ENCODE results near the gene XXYLT1. TPM values are rescaled to one million over a fixed set of nuclear protein-coding genes. Genes with fewer than 3 reads are reported as not detected.

Gene XXYLT1
- total RNA-seq, 3 donors from 2014 or later: 10.0 to 10.7 (median 10.2) TPM

DNA sequence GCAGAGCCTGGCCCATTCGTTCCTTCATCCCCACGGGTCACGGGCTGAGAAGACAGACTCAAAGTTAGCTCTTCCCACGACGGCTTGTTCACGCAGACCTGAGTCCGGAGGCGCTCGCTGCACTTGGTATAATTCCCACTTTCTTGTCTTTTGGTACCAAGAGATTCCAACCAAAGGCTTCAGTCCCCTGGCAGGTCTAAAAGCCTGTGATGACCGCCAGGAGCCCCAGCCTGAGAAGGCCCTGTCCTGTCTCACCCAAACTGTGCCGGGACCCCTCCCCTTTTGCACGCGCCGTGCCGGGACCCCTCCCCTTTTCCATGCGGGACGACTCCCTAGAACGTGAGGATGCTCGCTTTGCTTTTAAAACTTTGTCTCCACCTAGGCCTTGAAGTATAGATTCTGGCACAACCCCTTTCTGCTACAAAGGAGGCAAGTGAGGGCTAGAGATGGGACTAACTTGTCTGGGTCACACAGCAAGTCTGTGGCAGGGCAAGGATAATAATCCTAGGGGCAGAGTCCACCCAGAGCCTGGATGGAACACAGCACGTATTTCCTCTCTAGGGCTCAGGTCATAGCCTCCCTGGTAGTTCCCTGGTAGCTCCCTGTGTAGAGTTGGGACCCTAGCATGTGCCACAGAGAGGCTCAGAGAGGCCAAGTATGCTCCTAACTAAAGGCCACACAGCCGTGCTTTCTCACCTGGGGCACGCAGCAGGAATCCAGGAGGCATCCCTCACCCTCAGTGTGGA, 211.3 kb downstream of the XXYLT1 start:
- intact Hi-C loops (cut with DNase I, micrococcal nuclease): no loop called here
- Histone ChIP-seq H3K36me3 (ENCODE audit: low read depth) (no peaks in the 10 kb centered on the region), H3K4me3 (no peak overlapping the region), H3K4me1 (ENCODE audit: low read depth) (peaks cover 2% of the 10 kb centered on the region), H3K9me3 (no peaks in the 10 kb centered on the region)
- ATAC-seq (peak; percentile 63), DNase-seq (peak in 2 of 3 donors; percentile 24 to 32)
- TF ChIP-seq, protein P1, sequence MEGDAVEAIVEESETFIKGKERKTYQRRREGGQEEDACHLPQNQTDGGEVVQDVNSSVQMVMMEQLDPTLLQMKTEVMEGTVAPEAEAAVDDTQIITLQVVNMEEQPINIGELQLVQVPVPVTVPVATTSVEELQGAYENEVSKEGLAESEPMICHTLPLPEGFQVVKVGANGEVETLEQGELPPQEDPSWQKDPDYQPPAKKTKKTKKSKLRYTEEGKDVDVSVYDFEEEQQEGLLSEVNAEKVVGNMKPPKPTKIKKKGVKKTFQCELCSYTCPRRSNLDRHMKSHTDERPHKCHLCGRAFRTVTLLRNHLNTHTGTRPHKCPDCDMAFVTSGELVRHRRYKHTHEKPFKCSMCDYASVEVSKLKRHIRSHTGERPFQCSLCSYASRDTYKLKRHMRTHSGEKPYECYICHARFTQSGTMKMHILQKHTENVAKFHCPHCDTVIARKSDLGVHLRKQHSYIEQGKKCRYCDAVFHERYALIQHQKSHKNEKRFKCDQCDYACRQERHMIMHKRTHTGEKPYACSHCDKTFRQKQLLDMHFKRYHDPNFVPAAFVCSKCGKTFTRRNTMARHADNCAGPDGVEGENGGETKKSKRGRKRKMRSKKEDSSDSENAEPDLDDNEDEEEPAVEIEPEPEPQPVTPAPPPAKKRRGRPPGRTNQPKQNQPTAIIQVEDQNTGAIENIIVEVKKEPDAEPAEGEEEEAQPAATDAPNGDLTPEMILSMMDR (IDR thresholded peaks at IDR 0.05): no peak

DNA sequence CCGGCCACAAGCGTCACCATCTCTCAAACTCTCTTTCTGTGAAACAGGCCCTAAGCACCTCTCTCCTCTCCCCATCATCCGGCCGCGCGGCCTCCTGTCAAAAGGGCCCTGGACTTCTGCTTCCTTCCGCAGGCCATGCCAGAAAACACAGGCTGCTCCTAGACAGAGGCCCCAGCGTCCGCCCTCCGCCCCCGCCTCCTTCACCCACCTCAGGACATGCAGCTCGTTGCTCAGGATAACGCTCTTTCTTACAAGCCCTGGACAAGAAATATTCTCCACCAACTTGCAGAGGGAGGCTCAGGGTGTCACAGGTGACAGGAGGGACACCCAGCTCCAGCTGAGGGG, 212.0 kb downstream of the XXYLT1 start:
- intact Hi-C loops (cut with DNase I, micrococcal nuclease): no loop called here
- Histone ChIP-seq H3K9me3 (no peaks in the 10 kb centered on the region), H3K4me3 (no peak overlapping the region), H3K4me1 (ENCODE audit: low read depth) (no peaks in the 10 kb centered on the region), H3K36me3 (ENCODE audit: low read depth) (no peaks in the 10 kb centered on the region)
- TF ChIP-seq, protein P1 (IDR thresholded peaks at IDR 0.05): no peak
- DNase-seq: peak in 1 of 3 donors; percentile 26
- ATAC-seq: no peak

DNA sequence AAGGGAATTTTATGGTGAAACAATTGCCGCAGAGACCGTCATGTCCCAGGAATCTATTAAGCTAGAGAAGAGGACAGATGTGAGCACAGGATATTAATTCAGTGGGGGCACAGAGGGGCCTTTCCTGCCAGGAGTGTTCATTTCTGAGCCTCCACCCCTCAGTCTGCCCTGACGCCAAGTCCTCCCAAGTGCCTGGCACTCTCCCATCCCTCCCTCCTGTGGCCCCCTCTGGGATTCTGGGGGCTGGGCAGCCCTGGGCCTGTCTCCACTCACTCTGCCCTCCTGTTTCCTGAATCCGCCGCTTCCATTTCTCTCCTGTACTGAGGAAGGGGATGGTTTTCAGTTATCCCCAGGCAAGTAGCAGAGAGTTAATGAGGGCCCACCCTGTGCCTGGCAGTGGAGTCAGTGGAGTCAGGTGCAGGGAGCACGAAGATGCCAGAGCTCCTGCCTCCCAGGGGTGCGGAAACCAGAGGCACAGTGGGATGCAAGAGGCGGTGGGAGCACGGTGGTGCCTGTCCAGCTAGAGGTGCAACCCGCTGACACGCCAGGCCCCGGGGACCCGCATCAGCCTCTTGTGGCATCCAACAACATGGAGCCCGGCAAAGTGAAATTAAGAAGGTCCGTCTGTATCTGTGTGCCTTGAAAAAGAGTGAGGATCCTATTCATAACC, 212.5 kb downstream of the XXYLT1 start:
- no peak for ATAC-seq
- TF ChIP-seq, protein P1 (IDR thresholded peaks at IDR 0.05): no peak
- intact Hi-C loops (cut with DNase I, micrococcal nuclease): no loop called here
- no peak overlapping the region for H3K4me3 ChIP-seq
- no peaks in the 10 kb centered on the region for H3K4me1 ChIP-seq (ENCODE audit: low read depth)
- no peaks in the 10 kb centered on the region for H3K9me3 ChIP-seq
- peak in 1 of 3 donors; percentile 18 for DNase-seq
- no peaks in the 10 kb centered on the region for H3K36me3 ChIP-seq (ENCODE audit: low read depth)

DNA sequence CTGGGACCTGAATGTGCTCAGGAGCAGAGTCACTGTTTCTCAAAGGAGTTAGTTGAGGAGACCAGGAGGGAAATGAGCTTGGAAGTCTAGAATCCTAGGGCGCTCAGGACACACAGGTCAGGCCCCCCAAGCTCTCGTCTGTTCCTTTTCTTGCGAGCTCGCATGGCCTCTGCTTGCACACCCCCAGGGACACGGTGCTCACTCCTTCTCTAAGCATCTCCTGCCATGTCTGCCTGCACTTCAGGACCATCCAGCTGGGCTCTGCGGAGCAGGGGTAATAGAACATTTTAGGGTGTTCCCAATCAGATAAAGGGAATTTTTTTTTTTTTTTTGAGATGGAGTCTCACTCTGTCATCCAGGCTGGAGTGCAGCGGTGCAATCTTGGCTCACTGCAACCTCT, 213.2 kb downstream of the XXYLT1 start:
- Histone ChIP-seq H3K9me3 (no peaks in the 10 kb centered on the region), H3K4me3 (no peak overlapping the region), H3K4me1 (ENCODE audit: low read depth) (no peaks in the 10 kb centered on the region), H3K36me3 (ENCODE audit: low read depth) (no peaks in the 10 kb centered on the region)
- intact Hi-C loops (cut with DNase I, micrococcal nuclease): no loop called here
- DNase-seq (peak in 1 of 3 donors; percentile 16), ATAC-seq (no peak)
- TF ChIP-seq, protein P1 (IDR thresholded peaks at IDR 0.05): no peak

DNA sequence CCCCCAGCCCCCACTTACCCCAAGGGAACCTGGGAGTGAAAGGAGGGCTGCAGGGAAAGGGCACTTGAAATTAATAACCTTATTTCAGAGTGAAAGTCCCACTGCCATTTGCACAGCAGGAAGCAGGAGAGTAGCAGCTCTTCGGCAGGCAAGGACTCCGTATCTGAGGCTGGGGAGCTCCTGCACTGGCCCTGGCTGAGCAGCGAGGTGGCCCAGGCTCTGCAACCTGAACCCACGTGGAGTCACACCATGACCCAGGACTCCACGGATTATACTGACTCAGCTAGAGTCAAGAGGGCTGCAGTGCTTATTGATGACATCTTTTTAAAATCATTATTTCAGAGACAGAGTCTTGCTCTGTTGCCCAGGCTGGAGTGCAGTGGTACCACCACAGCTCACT, 214.5 kb downstream of the XXYLT1 start:
- intact Hi-C loops (cut with DNase I, micrococcal nuclease): no loop called here
- Histone ChIP-seq H3K4me3 (no peak overlapping the region), H3K9me3 (no peaks in the 10 kb centered on the region), H3K4me1 (ENCODE audit: low read depth) (no peaks in the 10 kb centered on the region), H3K36me3 (ENCODE audit: low read depth) (no peaks in the 10 kb centered on the region)
- DNase-seq (no peak), ATAC-seq (no peak)
- TF ChIP-seq, protein P1 (IDR thresholded peaks at IDR 0.05): no peak
